PFSK-1 (cell line): Measurements from ENCODE around the gene LRRC43.

Experiments
- FOXP2 ChIP-seq: optimal IDR thresholded peaks from 2 replicates; pipeline ENCODE3; 2011; ENCODE audit warnings: borderline replicate concordance, control low read depth, inconsistent platforms; ENCODE audit not compliant: insufficient read depth; ENCODE audit errors: extremely low read length, extremely low read depth
- POLR2AphosphoS5 ChIP-seq: IDR thresholded peaks from 2 replicates; pipeline ENCODE4 v1.6.1; 2012; ENCODE audit warnings: low read depth, mild to moderate bottlenecking, control low read depth, low read length, moderate library complexity
- REST ChIP-seq, 2 experiments: IDR thresholded peaks; 2 replicates each; pipeline versions ENCODE4 v1.6.1 to v1.8.0; 2011 to 2012; ENCODE audit warnings: low read depth in 2 of 2, low read length in 2 of 2, control low read depth in 1 of 2, inconsistent platforms in 1 of 2, mild to moderate bottlenecking in 1 of 2, moderate library complexity in 1 of 2; ENCODE audit not compliant: insufficient read depth in 1 of 2
- SIN3A ChIP-seq: IDR thresholded peaks from 2 replicates; pipeline ENCODE4 v1.6.1; 2012; ENCODE audit warnings: mild to moderate bottlenecking, low read length, moderate library complexity, borderline replicate concordance; ENCODE audit not compliant: insufficient read depth
- TAF1 ChIP-seq: IDR thresholded peaks from 2 replicates; pipeline ENCODE4 v1.6.1; 2012; ENCODE audit warnings: low read length, control low read depth, borderline replicate concordance; ENCODE audit not compliant: insufficient read depth

GRCh38 chr12:122152754-122153153 is 30.2 kb upstream of the LRRC43 start:
- TF ChIP-seq REST (IDR thresholded peaks at IDR 0.05; ENCODE audit: insufficient read depth in 1 of 2, low read depth in 2 of 2, low read length in 2 of 2) = no peak
- TF ChIP-seq TAF1 = no peak
- no peak for TF ChIP-seq POLR2AphosphoS5
- TF ChIP-seq SIN3A = no peak
- no peak for TF ChIP-seq FOXP2
